H1 (cell line): ENCODE data around the gene KIAA0930. TPM values are rescaled to one million over a fixed set of nuclear protein-coding genes. Genes with fewer than 3 reads are reported as not detected.
A peak's percentile ranks its signal among the peaks of the same experiment; 100 is the strongest.

ENCODE experiments used
- CTCF ChIA-PET: fragments of 300-600 bp; sonication (Branson Sonifier 250); formaldehyde crosslinking; loops from one replicate; lab custom pipeline; 2021; ENCODE audit not compliant: partially characterized antibody; lab: Charles Lee
- POLR2A ChIA-PET: fragments of 300-600 bp; sonication (Branson Sonifier 250); formaldehyde crosslinking; loops from one replicate; lab custom pipeline; 2021; ENCODE audit warnings: inconsistent platforms; ENCODE audit not compliant: partially characterized antibody; lab: Charles Lee
- DNase-seq, 2 experiments: peaks; one replicate each; pipeline versions ENCODE4 v3.0.0 to v3.0.0-alpha.2; 2010 to 2022; ENCODE audit warnings: low spot score in 2 of 2, low read depth in 1 of 2, mixed read lengths in 1 of 2
- FAIRE-seq: peaks from 2 replicates; lab custom pipeline; 2011; peaks lifted over from hg19 to GRCh38; lab: Jason Lieb, UNC
- H2AFZ ChIP-seq: 2 replicates; pipeline ENCODE4 v1.8.1; 2012; ENCODE audit warnings: low read length, inconsistent platforms
- H2AK5ac ChIP-seq: 2 replicates; pipeline ENCODE4 v1.6.1; 2013; ENCODE audit warnings: low read depth, low read length
- H2BK120ac ChIP-seq: replicated peaks from 2 replicates; pipeline ENCODE3; 2013; ENCODE audit warnings: low read depth, low read length, inconsistent platforms
- H2BK12ac ChIP-seq: 2 replicates; pipeline ENCODE4 v1.6.1; 2013; ENCODE audit warnings: low read depth, low read length
- H2BK15ac ChIP-seq: 2 replicates; pipeline ENCODE4 v1.6.1; 2013; ENCODE audit warnings: low read length
- H2BK20ac ChIP-seq: 2 replicates; pipeline ENCODE4 v1.6.1; 2013; ENCODE audit warnings: low read length
- H2BK5ac ChIP-seq: 2 replicates; pipeline ENCODE4 v1.6.1; 2013; ENCODE audit warnings: low read depth, low read length
- H3K14ac ChIP-seq: 2 replicates; pipeline ENCODE4 v1.6.1; 2013; ENCODE audit warnings: inconsistent platforms; ENCODE audit not compliant: insufficient read length
- H3K18ac ChIP-seq: 2 replicates; pipeline ENCODE4 v1.6.1; 2013; ENCODE audit warnings: low read length; ENCODE audit errors: extremely low read depth
- H3K23ac ChIP-seq: 2 replicates; pipeline ENCODE4 v1.6.1; 2013; ENCODE audit warnings: inconsistent platforms; ENCODE audit not compliant: insufficient read length
- H3K23me2 ChIP-seq: 2 replicates; pipeline ENCODE4 v1.6.1; 2013; ENCODE audit warnings: low read depth, low read length
- H3K27ac ChIP-seq: 2 replicates; pipeline ENCODE4 v1.6.1; 2011; ENCODE audit warnings: low read depth, low read length, inconsistent platforms
- H3K27me3 ChIP-seq, 4 experiments: replicated peaks in 1 of 4; 1 replicate in 1 of 4; 2 replicates in 3 of 4; pipeline versions ENCODE4 v1.6.1 to v1.8.1; 2011 to 2013; ENCODE audit warnings: low read length in 3 of 4, mild to moderate bottlenecking in 3 of 4, inconsistent platforms in 2 of 4, mixed read lengths in 2 of 4, moderate library complexity in 1 of 4; ENCODE audit not compliant: control insufficient read depth in 3 of 4, insufficient read depth in 3 of 4; ENCODE audit errors: extremely low read depth in 1 of 4
- H3K36me3 ChIP-seq, 4 experiments: 2 replicates each; pipeline versions ENCODE4 v1.6.1 to v1.8.1; 2011 to 2013; ENCODE audit warnings: mild to moderate bottlenecking in 4 of 4, low read length in 3 of 4, moderate library complexity in 2 of 4, control low read depth in 1 of 4, inconsistent platforms in 1 of 4; ENCODE audit not compliant: insufficient read depth in 4 of 4, control insufficient read depth in 2 of 4
- H3K4ac ChIP-seq: replicated peaks from 2 replicates; pipeline ENCODE3; 2013; ENCODE audit warnings: low read length, low read depth, mixed read lengths, inconsistent platforms; ENCODE audit not compliant: insufficient read length
- H3K4me1 ChIP-seq, 4 experiments: replicated peaks in 1 of 4; 1 replicate in 1 of 4; 2 replicates in 3 of 4; pipeline versions ENCODE4 v1.6.1 to v1.8.1; 2011 to 2013; ENCODE audit warnings: low read length in 3 of 4, inconsistent platforms in 2 of 4, mixed read lengths in 1 of 4; ENCODE audit not compliant: insufficient read depth in 4 of 4, control insufficient read depth in 3 of 4
- H3K4me2 ChIP-seq, 2 experiments: 2 replicates each; pipeline versions ENCODE4 v1.6.1 to v1.8.1; 2011 to 2013; ENCODE audit warnings: low read depth in 2 of 2, low read length in 2 of 2, control low read depth in 1 of 2, inconsistent platforms in 1 of 2, mild to moderate bottlenecking in 1 of 2; ENCODE audit not compliant: insufficient read depth in 1 of 2
- H3K4me3 ChIP-seq, 4 experiments: fragments of 200-600, 300-600 bp in 1 of 4; sonication (generic), shearing (Covaris generic), sonication (Bioruptor Twin) in 1 of 4; 2 replicates each; pipeline versions ENCODE4 v1.5.1 to v1.8.1; 2011 to 2016; ENCODE audit warnings: low read length in 4 of 4, low read depth in 3 of 4, control low read depth in 2 of 4, inconsistent platforms in 2 of 4, mild to moderate bottlenecking in 2 of 4, mixed read lengths in 1 of 4, moderate library complexity in 1 of 4; ENCODE audit not compliant: insufficient read depth in 2 of 4; ENCODE audit errors: extremely low read depth in 1 of 4
- H3K56ac ChIP-seq: replicated peaks from 2 replicates; pipeline ENCODE3; 2013; ENCODE audit warnings: low read depth, mild to moderate bottlenecking, mixed read lengths, low read length, inconsistent platforms; ENCODE audit not compliant: insufficient read length
- H3K79me1 ChIP-seq: 2 replicates; pipeline ENCODE4 v1.6.1; 2013; ENCODE audit warnings: low read depth, low read length, control low read depth
- H3K79me2 ChIP-seq, 2 experiments: 2 replicates each; pipeline versions ENCODE4 v1.6.1 to v1.8.1; 2012 to 2013; ENCODE audit warnings: low read length in 2 of 2, mild to moderate bottlenecking in 2 of 2, inconsistent platforms in 1 of 2; ENCODE audit not compliant: insufficient read depth in 2 of 2, control insufficient read depth in 1 of 2
- H3K9ac ChIP-seq, 4 experiments: replicated peaks in 1 of 4; 1 replicate in 1 of 4; 2 replicates in 3 of 4; pipeline versions ENCODE4 v1.6.1 to v1.8.1; 2011 to 2013; ENCODE audit warnings: low read depth in 3 of 4, low read length in 3 of 4, control low read depth in 2 of 4, mild to moderate bottlenecking in 2 of 4, moderate library complexity in 2 of 4, inconsistent platforms in 1 of 4; ENCODE audit errors: extremely low read depth in 1 of 4
- H3K9me3 ChIP-seq, 2 experiments: 2 replicates each; pipeline versions ENCODE4 v1.6.1 to v1.8.1; 2012 to 2013; ENCODE audit warnings: mild to moderate bottlenecking in 2 of 2, moderate library complexity in 2 of 2, control low read depth in 1 of 2, inconsistent platforms in 1 of 2, low read depth in 1 of 2, low read length in 1 of 2, mixed read lengths in 1 of 2; ENCODE audit not compliant: insufficient read depth in 2 of 2
- H4K20me1 ChIP-seq, 2 experiments: replicated peaks in 1 of 2; 2 replicates each; pipeline versions ENCODE3 to v1.8.1; 2011 to 2013; ENCODE audit warnings: inconsistent platforms in 2 of 2, low read length in 2 of 2, mild to moderate bottlenecking in 1 of 2; ENCODE audit not compliant: insufficient read depth in 2 of 2, control insufficient read depth in 1 of 2
- H4K5ac ChIP-seq: 2 replicates; pipeline ENCODE4 v1.6.1; 2013; ENCODE audit warnings: low read length, low read depth, mixed read lengths, inconsistent platforms; ENCODE audit not compliant: insufficient read length
- H4K8ac ChIP-seq: 2 replicates; pipeline ENCODE4 v1.8.0; 2013; ENCODE audit warnings: mild to moderate bottlenecking, moderate library complexity, low read length, inconsistent platforms; ENCODE audit not compliant: insufficient read depth; ENCODE audit errors: extremely low read depth
- H4K91ac ChIP-seq: replicated peaks from 2 replicates; pipeline ENCODE3; 2013; ENCODE audit warnings: low read length, mixed read lengths, inconsistent platforms; ENCODE audit not compliant: insufficient read length
- BACH1 ChIP-seq: IDR thresholded peaks from 2 replicates; pipeline ENCODE4 v1.6.1; 2012; ENCODE audit warnings: low read length, improper control_type of control experiment
- WGBS, 2 experiments: shearing (Covaris generic) in 1 of 2; methylation state at CpG; one replicate each; pipeline versions ENCODE4 v1.1.6 to v1.1.7; 2013 to 2015; ENCODE audit warnings: low lambda C conversion rate in 2 of 2, mixed read lengths in 2 of 2, inconsistent platforms in 1 of 2, low coverage in 1 of 2, missing lambda C conversion rate in 1 of 2; ENCODE audit not compliant: insufficient replicate concordance in 2 of 2, insufficient coverage in 1 of 2, insufficient read length in 1 of 2; ENCODE audit errors: extremely low coverage in 1 of 2, missing lambda C conversion rate in 1 of 2; 5-methylcytosine and 5-hydroxymethylcytosine counted together
- polyA plus RNA-seq, 7 experiments: library from polyadenylated mRNA; depleted of rRNA in 3 of 7; stranded (reverse) in 5 of 7; unstranded in 2 of 7; fragments of >200 nt in 5 of 7; fragments of 200-250 nt in 2 of 7; gene quantifications; 1 replicate in 5 of 7; 2 replicates in 1 of 7; 4 replicates in 1 of 7; pipeline versions ENCODE4 v1.2.1 to v1.2.3, GENCODE V29; 2011 to 2013; ENCODE audit warnings: missing spikeins in 2 of 7, mixed read lengths in 2 of 7
- total RNA-seq: library from RNA; stranded (reverse); fragmentation: NEBNext Ultra II Directional; extraction: Animal tissue kit (Norgen Biotek cat#: 25700); gene quantifications from 2 replicates; pipeline ENCODE4 v1.2.1, GENCODE V29; 2021
- TF ChIP-seq, protein P1 (sequence below): IDR thresholded peaks from 2 replicates; pipeline ENCODE4 v1.6.1; 2012; ENCODE audit warnings: inconsistent platforms

The KIAA0930 gene
- total and polyA plus RNA-seq, 2 of the 8 experiments (the other 6 are each of a cell fraction or from before 2014, with no cell fraction given): 61.9 to 66.1 TPM

DNA sequence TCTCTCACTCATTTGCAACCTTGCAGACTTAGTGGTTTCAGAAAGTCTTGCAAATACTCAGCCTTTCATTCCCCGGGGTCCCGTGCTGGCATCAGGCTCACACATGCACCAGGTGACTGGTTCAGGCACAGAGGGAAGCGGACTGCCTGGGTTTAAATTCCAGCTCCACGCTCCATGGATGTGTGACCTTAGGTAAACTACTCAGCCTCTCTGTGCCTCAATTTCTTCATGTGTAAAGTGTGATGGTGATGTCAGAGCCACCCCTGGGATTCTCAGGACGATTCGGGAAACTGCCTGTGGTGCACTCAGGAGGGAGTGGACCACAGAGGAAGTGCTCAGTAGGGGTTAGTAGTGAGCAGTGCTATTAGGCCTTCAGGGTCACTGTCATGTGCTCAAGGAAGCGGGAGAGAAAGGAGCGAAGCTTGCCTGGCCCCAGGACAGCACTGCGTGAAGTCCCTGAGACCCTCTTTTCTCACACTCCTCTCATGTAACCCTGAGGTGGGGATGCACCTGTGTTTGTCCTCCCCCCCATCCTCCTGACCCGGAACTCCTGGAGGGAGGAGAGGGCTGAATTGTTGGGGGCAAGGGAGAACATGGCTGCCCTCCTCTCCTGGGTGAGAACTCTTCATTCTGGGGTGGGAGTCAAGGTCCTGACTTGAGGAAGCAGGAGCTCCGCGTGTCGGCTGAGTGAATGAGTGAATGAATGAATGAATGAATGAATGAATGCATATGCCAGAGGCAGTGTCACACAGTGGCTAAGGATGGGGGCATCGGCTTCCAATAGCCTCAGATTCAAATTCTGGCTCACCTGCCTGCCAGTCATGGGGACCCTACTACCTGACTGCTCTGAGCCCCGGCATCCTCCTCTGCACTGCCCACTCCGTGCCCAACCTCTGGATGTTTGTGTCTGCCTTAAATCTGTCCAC is 29.7 kb upstream of the KIAA0930 start:
- FAIRE-seq (no peak), DNase-seq (no peak)
- Histone ChIP-seq H3K18ac (no peak overlapping the region), H3K56ac (no peak overlapping the region), H3K23me2 (peaks cover 9% of the 10 kb centered on the region; the same call in 1 of the 2 replicates), H3K9ac (no peak overlapping the region), H2AK5ac (no peak overlapping the region), H3K9me3 (no peaks in the 10 kb centered on the region), H4K5ac (no peak overlapping the region), H2BK15ac (peak overlapping the region; percentile 6; the same call in 1 of the 2 replicates), H2BK20ac (0 out of 2 replicates have a peak overlapping the region, but pooled peaks have one; percentile 29), H3K4ac (no peak overlapping the region), H3K23ac (no peak overlapping the region), H4K91ac (no peak overlapping the region), H3K4me3 (no peak overlapping the region), H3K4me1 (peaks cover 5 to 10% (median 7%) of the 10 kb centered on the region in 4 experiments; a peak in 6 of 7 replicates), H4K8ac (no peak overlapping the region), H4K20me1 (no peaks in the 10 kb centered on the region), H2BK12ac (no peak overlapping the region), H3K27ac (no peak overlapping the region), H3K79me1 (no peaks in the 10 kb centered on the region), H3K27me3 (peaks cover 0 to 10% (median 8%) of the 10 kb centered on the region in 4 experiments; a peak in 5 of 7 replicates), H2BK5ac (no peak overlapping the region), H3K4me2 (peak overlapping the region in 1 of 2 experiments; percentile 64; a peak in 1 of 4 replicates), H2BK120ac (no peak overlapping the region), H3K36me3 (no peaks in the 10 kb centered on the region), H2AFZ (no peak overlapping the region), H3K14ac (no peak overlapping the region), H3K79me2 (no peaks in the 10 kb centered on the region)
- CTCF ChIA-PET: interaction anchor here (1.2 to 2.3 kb wide), 5 partner anchors 9 to 284 kb away, joined by 3 to 7 read pairs (median 5); no protein-coding TSS in a partner anchor
- no peak for TF ChIP-seq BACH1
- TF ChIP-seq, protein P1, sequence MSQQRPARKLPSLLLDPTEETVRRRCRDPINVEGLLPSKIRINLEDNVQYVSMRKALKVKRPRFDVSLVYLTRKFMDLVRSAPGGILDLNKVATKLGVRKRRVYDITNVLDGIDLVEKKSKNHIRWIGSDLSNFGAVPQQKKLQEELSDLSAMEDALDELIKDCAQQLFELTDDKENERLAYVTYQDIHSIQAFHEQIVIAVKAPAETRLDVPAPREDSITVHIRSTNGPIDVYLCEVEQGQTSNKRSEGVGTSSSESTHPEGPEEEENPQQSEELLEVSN: peak; percentile 60; the same call in 1 of the 2 replicates
- POLR2A ChIA-PET: interaction anchor here (0.8 to 1.6 kb wide), 2 partner anchors 27 to 45 kb away, joined by 3 to 4 read pairs; no protein-coding TSS in a partner anchor
- WGBS, 2 experiments: 72% methylated on average over 15 of the region's 16 CpGs; no CpG with 5 or more reads in 1 of the 2 experiments
